IPS-15b (cell line): Measurements from ENCODE around the gene FCRLA.
"Not testable (repeated sequence)": the region's sequence is repeated elsewhere in the genome, so short reads cannot be mapped to it uniquely, and the experiment has no call there.

Experiments
- H3K27me3 ChIP-seq: one replicate; pipeline ENCODE4 v1.6.1; 2013; ENCODE audit warnings: low read length; ENCODE audit not compliant: control insufficient read depth, insufficient read depth
- H3K36me3 ChIP-seq: one replicate; pipeline ENCODE4 v1.6.1; 2013; ENCODE audit warnings: low read length; ENCODE audit not compliant: control insufficient read depth, insufficient read depth
- H3K4me1 ChIP-seq: one replicate; pipeline ENCODE4 v1.6.1; 2013; ENCODE audit warnings: mild to moderate bottlenecking, low read length; ENCODE audit not compliant: control insufficient read depth, insufficient read depth
- H3K4me3 ChIP-seq: one replicate; pipeline ENCODE4 v1.5.1; 2013; ENCODE audit warnings: low read depth, low read length
- H3K9ac ChIP-seq: one replicate; pipeline ENCODE4 v1.6.1; 2013; ENCODE audit warnings: low read depth, mild to moderate bottlenecking, low read length
- H3K9me3 ChIP-seq: one replicate; pipeline ENCODE4 v1.6.1; 2013; ENCODE audit warnings: mild to moderate bottlenecking, low read length; ENCODE audit not compliant: control insufficient read depth, insufficient read depth

Gene FCRLA

GRCh38 chr1:161709373-161709772 lies 2.3 kb downstream of the FCRLA start:
- Histone ChIP-seq H3K27me3 (no peaks in the 10 kb centered on the region), H3K36me3 (no peaks in the 10 kb centered on the region), H3K4me1 (no peaks in the 10 kb centered on the region), H3K9ac (no peak overlapping the region), H3K4me3 (no peak overlapping the region), H3K9me3 (no peaks in the 10 kb centered on the region)

- Histone ChIP-seq H3K36me3 (no peaks in the 10 kb centered on the region), H3K4me3 (no peak overlapping the region), H3K9me3 (no peaks in the 10 kb centered on the region), H3K4me1 (no peaks in the 10 kb centered on the region), H3K27me3 (no peaks in the 10 kb centered on the region), H3K9ac (no peak overlapping the region)
Observed at GRCh38 chr1:161710560-161710959, 3.5 kb downstream of the FCRLA start.

GRCh38 chr1:161718559-161719324 lies 11.7 kb downstream of the FCRLA start:
- Histone ChIP-seq H3K4me3 (no peak overlapping the region), H3K36me3 (no peaks in the 10 kb centered on the region), H3K9ac (no peak overlapping the region), H3K4me1 (no peaks in the 10 kb centered on the region), H3K9me3 (no peaks in the 10 kb centered on the region), H3K27me3 (peaks cover 19% of the 10 kb centered on the region)

- no peaks in the 10 kb centered on the region for H3K36me3 ChIP-seq
- no peaks in the 10 kb centered on the region for H3K9me3 ChIP-seq
- H3K9ac ChIP-seq, result no peak overlapping the region
- no peaks in the 10 kb centered on the region for H3K4me1 ChIP-seq
- H3K4me3 ChIP-seq, result no peak overlapping the region
- peaks cover 22% of the 10 kb centered on the region for H3K27me3 ChIP-seq
Observed at GRCh38 chr1:161719325-161719611, 12.2 kb downstream of the FCRLA start.

- H3K9ac ChIP-seq, result no peak overlapping the region
- H3K4me1 ChIP-seq, result no peaks in the 10 kb centered on the region
- no peaks in the 10 kb centered on the region for H3K36me3 ChIP-seq
- no peaks in the 10 kb centered on the region for H3K9me3 ChIP-seq
- H3K4me3 ChIP-seq, result no peak overlapping the region
- peaks cover 33% of the 10 kb centered on the region for H3K27me3 ChIP-seq
Observed at GRCh38 chr1:161720422-161720821, 13.4 kb downstream of the FCRLA start.

- Histone ChIP-seq H3K4me1 (no peaks in the 10 kb centered on the region), H3K27me3 (peaks cover 40% of the 10 kb centered on the region), H3K9me3 (no peaks in the 10 kb centered on the region), H3K9ac (no peak within 1 kb of the TSS), H3K4me3 (no peak within 1 kb of the TSS), H3K36me3 (no peaks in the 10 kb centered on the region)
Observed at GRCh38 chr1:161720956-161721737, 14.1 kb downstream of the FCRLA start, which contains the start of gene FCRLB. TSS of gene FCRLB (plus strand) at chr1:161721544. CDS start at chr1:161722673, 1,129 bp downstream.

- Histone ChIP-seq H3K27me3 (peaks cover 44% of the 10 kb centered on the region), H3K9me3 (no peaks in the 10 kb centered on the region), H3K4me3 (no peak overlapping the region), H3K36me3 (no peaks in the 10 kb centered on the region), H3K4me1 (no peaks in the 10 kb centered on the region), H3K9ac (no peak overlapping the region)
Observed at GRCh38 chr1:161721738-161722343, 14.8 kb downstream of the FCRLA start.

GRCh38 chr1:161722406-161722805 lies 15.4 kb downstream of the FCRLA start:
- H3K27me3 ChIP-seq, result peaks cover 44% of the 10 kb centered on the region
- no peak overlapping the region for H3K9ac ChIP-seq
- no peaks in the 10 kb centered on the region for H3K9me3 ChIP-seq
- no peak overlapping the region for H3K4me3 ChIP-seq
- H3K36me3 ChIP-seq, result no peaks in the 10 kb centered on the region
- no peaks in the 10 kb centered on the region for H3K4me1 ChIP-seq

GRCh38 chr1:161723459-161724141 lies 16.6 kb downstream of the FCRLA start:
- H3K27me3 ChIP-seq, result peaks cover 47% of the 10 kb centered on the region
- no peaks in the 10 kb centered on the region for H3K4me1 ChIP-seq
- H3K9ac ChIP-seq, result no peak overlapping the region
- no peaks in the 10 kb centered on the region for H3K9me3 ChIP-seq
- no peak overlapping the region for H3K4me3 ChIP-seq
- no peaks in the 10 kb centered on the region for H3K36me3 ChIP-seq

- not testable (repeated sequence) for H3K9ac ChIP-seq, H3K9me3 ChIP-seq, H3K4me1 ChIP-seq, H3K36me3 ChIP-seq
- Histone ChIP-seq H3K4me3 (peak overlapping the region; percentile 88), H3K27me3 (peaks cover 44% of the 10 kb centered on the region)
Observed at GRCh38 chr1:161725258-161725907, 18.4 kb downstream of the FCRLA start.

- peak overlapping the region; percentile 88 for H3K4me3 ChIP-seq
- peaks cover 43% of the 10 kb centered on the region for H3K27me3 ChIP-seq
- peak overlapping the region; percentile 40 for H3K9ac ChIP-seq
- H3K4me1 ChIP-seq, result peaks cover 3% of the 10 kb centered on the region
- no peaks in the 10 kb centered on the region for H3K9me3 ChIP-seq
- no peaks in the 10 kb centered on the region for H3K36me3 ChIP-seq
Observed at GRCh38 chr1:161725908-161726472, 19.0 kb downstream of the FCRLA start.
